ENCODE measurements around the gene ACOX1.

The ACOX1 gene

GRCh38 chr17:76003915-76004314 lies 24.9 kb upstream of the ACOX1 start:
- DNase-seq (ENCODE audit: low read depth in 2 of 2), result peak in 1 of 2 donors; percentile 7
- H3K4me3 ChIP-seq (replicated peaks in 1 of 2; ENCODE audit: low read depth in 2 of 2, low read length in 2 of 2), result no peak overlapping the region
- no peak for TF ChIP-seq CTCF (IDR thresholded peaks at IDR 0.05; ENCODE audit: low read depth, low read length)

- no peak for DNase-seq (ENCODE audit: low read depth in 2 of 2)
- no peak for TF ChIP-seq CTCF (IDR thresholded peaks at IDR 0.05; ENCODE audit: low read depth, low read length)
- no peak overlapping the region for H3K4me3 ChIP-seq (replicated peaks in 1 of 2; ENCODE audit: low read depth in 2 of 2, low read length in 2 of 2)
These were observed 23.1 kb upstream of the ACOX1 start for GRCh38 chr17:76002100-76002499.

- H3K4me3 ChIP-seq (replicated peaks in 1 of 2; ENCODE audit: low read depth in 2 of 2, low read length in 2 of 2), result no peak within 1 kb of the TSS
- no peak for DNase-seq (ENCODE audit: low read depth in 2 of 2)
- no peak for TF ChIP-seq CTCF (IDR thresholded peaks at IDR 0.05; ENCODE audit: low read depth, low read length)
These were observed 22.0 kb upstream of the ACOX1 start, which contains the start of gene CDK3 for GRCh38 chr17:76000755-76001521. TSS of gene CDK3 (plus strand) at chr17:76000855. CDS start at chr17:76001426, 571 bp downstream.

- peak; percentile 40 to 46 for DNase-seq (ENCODE audit: low read depth in 2 of 2)
- TF ChIP-seq CTCF (IDR thresholded peaks at IDR 0.05; ENCODE audit: low read depth, low read length), result peak; percentile 81
- H3K4me3 ChIP-seq (replicated peaks in 1 of 2; ENCODE audit: low read depth in 2 of 2, low read length in 2 of 2), result no peak overlapping the region
These were observed 21.2 kb upstream of the ACOX1 start for GRCh38 chr17:76000016-76000754.

- H3K4me3 ChIP-seq (replicated peaks in 1 of 2; ENCODE audit: low read depth in 2 of 2, low read length in 2 of 2), result no peak overlapping the region
- no peak for DNase-seq (ENCODE audit: low read depth in 2 of 2)
- no peak for TF ChIP-seq CTCF (IDR thresholded peaks at IDR 0.05; ENCODE audit: low read depth, low read length)
These were observed 19.4 kb upstream of the ACOX1 start for GRCh38 chr17:75998327-75998795.

- no peak overlapping the region for H3K4me3 ChIP-seq (replicated peaks in 1 of 2; ENCODE audit: low read depth in 2 of 2, low read length in 2 of 2)
- no peak for TF ChIP-seq CTCF (IDR thresholded peaks at IDR 0.05; ENCODE audit: low read depth, low read length)
- DNase-seq (ENCODE audit: low read depth in 2 of 2), result peak; percentile 44 to 48
These were observed 18.0 kb upstream of the ACOX1 start for GRCh38 chr17:75996665-75997590.

Measured in cardiac fibroblast (primary cell).